HUDEP-2 (cell line): ENCODE measurements around the gene WIPF2.
A peak's percentile ranks its signal among the peaks of the same experiment; 100 is the strongest.

Experiments
- DNase-seq, 76 experiments: peaks; one replicate each; lab custom pipeline; 2025; ENCODE audit not compliant: unreplicated experiment in 76 of 76; lab: John Stamatoyannopoulos, UW

Gene WIPF2

GRCh38 chr17:40323391-40324381 is 104.6 kb downstream of the WIPF2 start:
- DNase-seq = peak in 40 of 76 experiments; percentile 5 to 58 (median 34)

- DNase-seq = no peak
These were observed 106.3 kb downstream of the WIPF2 start for GRCh38 chr17:40325156-40326013.

DNA sequence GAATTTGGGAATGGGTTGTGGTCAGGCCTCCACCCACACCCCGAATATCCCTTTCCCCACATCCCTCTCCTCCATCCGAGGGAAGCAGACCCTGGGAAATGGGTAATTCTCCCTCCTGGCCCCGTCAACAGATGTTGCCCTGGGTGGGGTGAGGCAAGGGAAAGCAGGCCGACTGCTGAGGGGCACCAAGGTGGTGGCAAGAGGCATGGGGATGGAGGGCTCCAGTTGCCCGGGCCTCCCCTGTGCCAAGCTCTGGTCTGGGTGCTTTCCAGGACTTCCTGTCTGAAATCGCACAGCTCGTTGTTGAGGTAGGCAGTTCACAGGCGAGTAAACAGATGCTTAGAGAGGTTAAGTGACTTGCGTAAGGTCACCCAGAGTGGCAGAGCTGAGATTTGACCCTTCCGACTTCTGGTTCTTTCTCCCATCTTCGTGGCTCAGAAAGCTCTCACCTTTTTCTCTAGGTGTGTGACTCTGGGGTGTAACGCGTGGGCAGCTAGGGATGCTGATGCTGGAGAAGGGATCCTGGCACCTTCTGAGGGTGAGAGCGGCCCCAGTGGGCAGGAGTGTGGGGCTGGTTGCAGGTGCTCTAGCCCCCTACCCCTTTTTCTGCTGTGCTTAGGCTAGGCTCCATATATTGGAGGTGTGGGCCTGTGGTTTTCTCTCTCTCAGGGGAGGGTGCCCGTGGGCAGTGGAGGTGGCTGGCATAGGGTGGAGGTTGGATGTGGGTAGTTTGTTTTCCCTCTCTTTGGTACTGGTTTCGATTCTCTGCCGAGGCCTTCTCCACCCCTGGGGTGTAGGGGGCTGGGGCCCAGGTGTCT is 107.1 kb downstream of the WIPF2 start:
- DNase-seq = no peak

DNA sequence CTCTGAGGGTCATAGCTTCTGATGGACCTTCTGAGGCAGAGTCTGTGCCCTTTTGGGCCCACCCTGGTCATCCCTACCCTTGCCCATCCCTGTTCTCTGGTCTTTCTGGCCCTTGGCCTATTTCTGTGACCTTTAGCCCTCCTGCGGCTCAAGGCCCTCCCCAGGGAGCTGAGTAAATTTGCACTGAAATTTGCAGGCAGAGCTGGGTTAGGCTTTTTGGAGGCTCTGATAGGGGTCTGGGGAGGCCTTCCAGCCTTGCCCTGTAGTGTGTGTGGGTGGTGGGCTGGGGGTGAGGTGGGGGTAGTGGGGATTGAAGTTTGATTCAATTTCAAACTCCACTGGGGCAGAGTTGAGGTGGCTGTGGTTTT is 107.7 kb downstream of the WIPF2 start:
- DNase-seq = no peak

- no peak for DNase-seq
These were observed 108.2 kb downstream of the WIPF2 start for GRCh38 chr17:40327244-40327729.

- peak in 9 of 76 experiments; percentile 12 to 32 (median 17) for DNase-seq
These were observed 108.8 kb downstream of the WIPF2 start for GRCh38 chr17:40327735-40328385.

DNA sequence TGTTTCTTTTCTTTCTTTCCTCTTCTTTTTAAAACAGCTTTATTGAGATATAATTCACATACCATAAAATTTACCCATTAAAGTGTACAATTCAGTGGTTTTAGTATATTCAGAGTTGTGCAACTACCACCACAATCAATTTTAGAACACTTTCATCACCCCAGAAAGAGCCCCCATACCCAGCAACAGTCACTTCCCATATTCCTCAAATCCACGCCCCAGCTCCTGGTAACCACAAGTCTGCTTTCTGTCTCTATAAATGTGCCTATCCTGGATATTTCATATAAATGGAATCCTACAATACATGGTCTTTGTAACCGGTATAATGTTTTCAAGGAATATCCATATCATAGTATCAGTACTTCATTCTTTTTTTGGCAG is 109.3 kb downstream of the WIPF2 start:
- no peak for DNase-seq

DNA sequence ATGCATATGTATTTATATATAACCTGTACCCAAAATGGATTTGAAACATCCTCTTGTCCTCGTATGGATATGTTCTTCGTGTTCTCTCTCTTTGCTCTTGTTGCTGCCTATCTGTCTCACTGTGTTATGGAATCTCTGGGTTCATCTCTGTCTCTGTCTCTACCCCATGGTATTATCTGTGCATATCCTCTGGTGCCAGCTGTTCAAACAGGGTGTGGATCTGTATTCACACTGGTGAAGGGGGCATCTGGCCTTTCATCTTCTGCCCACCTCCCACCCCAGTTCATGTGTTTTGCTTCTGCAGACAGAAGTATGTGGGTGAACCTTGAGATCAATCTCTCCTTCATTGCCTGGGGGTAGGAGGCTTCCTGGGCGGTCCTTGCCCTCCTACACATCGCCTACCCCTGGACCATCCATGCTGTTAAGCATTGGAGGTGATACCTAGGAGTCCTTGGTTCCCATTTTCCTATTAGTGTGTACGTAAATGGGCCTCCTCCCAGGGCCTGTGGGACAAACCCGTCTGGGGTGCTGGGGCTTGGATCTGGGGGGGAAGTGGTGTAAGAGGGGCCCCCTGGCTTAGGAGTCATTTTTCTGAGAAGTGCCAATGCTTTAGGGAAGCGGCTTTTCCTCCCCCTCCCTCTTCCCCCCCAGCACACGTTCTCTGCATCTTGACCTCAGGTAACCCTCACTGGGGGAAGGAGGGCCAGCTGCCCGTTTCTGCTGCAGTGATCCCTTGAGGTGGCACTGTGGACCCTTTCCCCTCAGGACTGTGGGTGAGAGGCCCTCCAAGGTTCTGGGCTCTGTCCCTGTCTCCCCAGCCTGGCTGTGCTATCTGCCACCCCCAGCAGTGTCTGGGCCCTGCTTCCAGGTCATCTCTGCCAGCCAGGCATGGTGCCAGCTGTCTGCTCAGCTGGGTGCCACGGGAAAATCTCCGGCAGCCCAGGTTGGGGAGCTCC is 111.0 kb downstream of the WIPF2 start:
- DNase-seq = peak in 69 of 76 experiments; percentile 18 to 86 (median 53)

GRCh38 chr17:40330850-40331470 is 111.9 kb downstream of the WIPF2 start:
- DNase-seq = no peak

GRCh38 chr17:40331743-40332641 is 112.9 kb downstream of the WIPF2 start:
- DNase-seq = no peak
